22Rv1 (cell line): ENCODE data around the gene RNF227.

Experiments
- ZFX ChIP-seq: fragments of 450-650 bp; IDR thresholded peaks from 2 replicates; pipeline ENCODE4 v1.6.1; 2017; ENCODE audit warnings: antibody characterized with exemption, borderline replicate concordance
- TF ChIP-seq, protein P1 (sequence below): fragments of 450-650 bp; IDR thresholded peaks from 2 replicates; pipeline ENCODE4 v1.5.1; 2017; ENCODE audit warnings: mild to moderate bottlenecking

DNA sequence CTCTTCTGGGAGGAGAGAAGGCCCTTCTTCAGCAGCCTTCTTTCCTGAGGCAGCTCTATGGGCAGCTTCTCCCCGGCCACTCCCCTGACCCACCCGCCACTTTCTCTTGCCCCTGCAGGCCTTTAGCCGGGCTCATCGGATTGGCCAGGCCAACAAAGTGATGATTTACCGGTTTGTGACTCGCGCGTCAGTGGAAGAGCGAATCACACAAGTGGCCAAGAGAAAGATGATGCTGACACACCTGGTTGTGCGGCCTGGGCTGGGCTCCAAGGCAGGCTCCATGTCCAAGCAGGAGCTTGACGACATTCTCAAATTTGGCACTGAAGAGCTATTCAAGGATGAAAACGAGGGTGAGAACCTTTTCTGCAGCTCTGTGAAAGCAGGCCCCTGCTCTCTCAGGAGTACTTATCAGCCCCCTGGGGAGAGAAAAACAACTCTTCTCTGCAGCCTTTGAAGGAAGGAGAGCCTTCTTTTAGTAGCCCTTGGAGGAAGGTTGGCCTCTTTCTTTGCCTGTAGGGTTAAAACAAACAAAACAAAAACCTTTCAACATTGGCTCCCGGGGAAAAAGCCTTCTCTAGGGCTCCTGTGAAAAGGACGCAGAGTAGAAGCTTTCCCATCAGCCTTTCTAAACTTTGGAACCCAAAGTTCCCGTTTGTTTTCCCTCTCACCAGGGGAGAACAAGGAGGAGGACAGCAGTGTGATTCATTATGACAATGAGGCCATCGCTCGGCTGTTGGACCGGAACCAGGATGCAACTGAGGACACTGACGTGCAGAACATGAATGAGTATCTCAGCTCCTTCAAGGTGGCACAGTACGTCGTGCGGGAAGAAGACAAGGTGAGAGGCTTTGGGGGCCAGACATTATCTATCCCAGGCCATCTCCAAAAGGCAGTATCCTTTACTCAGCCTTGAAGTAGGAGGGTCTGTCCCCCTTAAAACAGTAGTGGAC, 12.7 kb downstream of the RNF227 start:
- TF ChIP-seq, protein P1, sequence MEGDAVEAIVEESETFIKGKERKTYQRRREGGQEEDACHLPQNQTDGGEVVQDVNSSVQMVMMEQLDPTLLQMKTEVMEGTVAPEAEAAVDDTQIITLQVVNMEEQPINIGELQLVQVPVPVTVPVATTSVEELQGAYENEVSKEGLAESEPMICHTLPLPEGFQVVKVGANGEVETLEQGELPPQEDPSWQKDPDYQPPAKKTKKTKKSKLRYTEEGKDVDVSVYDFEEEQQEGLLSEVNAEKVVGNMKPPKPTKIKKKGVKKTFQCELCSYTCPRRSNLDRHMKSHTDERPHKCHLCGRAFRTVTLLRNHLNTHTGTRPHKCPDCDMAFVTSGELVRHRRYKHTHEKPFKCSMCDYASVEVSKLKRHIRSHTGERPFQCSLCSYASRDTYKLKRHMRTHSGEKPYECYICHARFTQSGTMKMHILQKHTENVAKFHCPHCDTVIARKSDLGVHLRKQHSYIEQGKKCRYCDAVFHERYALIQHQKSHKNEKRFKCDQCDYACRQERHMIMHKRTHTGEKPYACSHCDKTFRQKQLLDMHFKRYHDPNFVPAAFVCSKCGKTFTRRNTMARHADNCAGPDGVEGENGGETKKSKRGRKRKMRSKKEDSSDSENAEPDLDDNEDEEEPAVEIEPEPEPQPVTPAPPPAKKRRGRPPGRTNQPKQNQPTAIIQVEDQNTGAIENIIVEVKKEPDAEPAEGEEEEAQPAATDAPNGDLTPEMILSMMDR, result no peak
- TF ChIP-seq ZFX, result no peak
